ENCODE data around the gene SCAMP4.

Gene SCAMP4

GRCh38 chr19:1914826-1915341 lies 9.7 kb downstream of the SCAMP4 start:
- no peak for DNase-seq

- no peak for DNase-seq
Observed at GRCh38 chr19:1917146-1917545, 11.9 kb downstream of the SCAMP4 start.

GRCh38 chr19:1917926-1918325 lies 12.7 kb downstream of the SCAMP4 start:
- no peak for DNase-seq

GRCh38 chr19:1918975-1919374 lies 13.8 kb downstream of the SCAMP4 start:
- no peak for DNase-seq

- no peak for DNase-seq
Observed at GRCh38 chr19:1920644-1921043, 15.4 kb downstream of the SCAMP4 start.

- DNase-seq: no peak
Observed at GRCh38 chr19:1921326-1921725, 16.1 kb downstream of the SCAMP4 start.

GRCh38 chr19:1921825-1922224 lies 16.6 kb downstream of the SCAMP4 start:
- no peak for DNase-seq

- DNase-seq: no peak
Observed at GRCh38 chr19:1922803-1923202, 17.6 kb downstream of the SCAMP4 start.

- DNase-seq: no peak
Observed at GRCh38 chr19:1923319-1923718, 18.1 kb downstream of the SCAMP4 start.

- DNase-seq: no peak
Observed at GRCh38 chr19:1924320-1924961, 19.2 kb downstream of the SCAMP4 start.

GRCh38 chr19:1925544-1925943 lies 20.3 kb downstream of the SCAMP4 start:
- DNase-seq: no peak

GRCh38 chr19:1929021-1929742 lies 24.0 kb downstream of the SCAMP4 start:
- DNase-seq: peak; percentile 52 to 60

GRCh38 chr19:1931445-1931844 lies 26.2 kb downstream of the SCAMP4 start:
- no peak for DNase-seq

- DNase-seq: no peak
Observed at GRCh38 chr19:1932395-1932794, 27.2 kb downstream of the SCAMP4 start.

GRCh38 chr19:1933244-1933643 lies 28.0 kb downstream of the SCAMP4 start:
- DNase-seq: no peak

- no peak for DNase-seq
Observed at GRCh38 chr19:1933942-1934341, 28.7 kb downstream of the SCAMP4 start.

- DNase-seq: no peak
Observed at GRCh38 chr19:1935484-1936208, 30.4 kb downstream of the SCAMP4 start.

- no peak for DNase-seq
Observed at GRCh38 chr19:1936430-1936829, 31.2 kb downstream of the SCAMP4 start.

- DNase-seq: no peak
Observed at GRCh38 chr19:1936916-1937610, 31.9 kb downstream of the SCAMP4 start.

GRCh38 chr19:1938071-1938470 lies 32.9 kb downstream of the SCAMP4 start:
- no peak for DNase-seq

- no peak for DNase-seq
Observed at GRCh38 chr19:1941146-1942077, 36.2 kb downstream of the SCAMP4 start, which contains the start of gene CSNK1G2. Gene CSNK1G2 (plus strand): TSS chr19:1941172. CDS start chr19:1969773, 28,601 bp downstream.

Data from bone marrow (tissue), 2 donors.